CD4-positive, alpha-beta T cell treated with Interleukin-4 for 1 hour (primary cell): ENCODE measurements around the gene MOGAT2.

ENCODE experiments used
- DNase-seq, 2 donors: peaks; one replicate each; pipeline ENCODE4 v3.0.0-alpha.2; 2020 to 2022

The MOGAT2 gene

DNA sequence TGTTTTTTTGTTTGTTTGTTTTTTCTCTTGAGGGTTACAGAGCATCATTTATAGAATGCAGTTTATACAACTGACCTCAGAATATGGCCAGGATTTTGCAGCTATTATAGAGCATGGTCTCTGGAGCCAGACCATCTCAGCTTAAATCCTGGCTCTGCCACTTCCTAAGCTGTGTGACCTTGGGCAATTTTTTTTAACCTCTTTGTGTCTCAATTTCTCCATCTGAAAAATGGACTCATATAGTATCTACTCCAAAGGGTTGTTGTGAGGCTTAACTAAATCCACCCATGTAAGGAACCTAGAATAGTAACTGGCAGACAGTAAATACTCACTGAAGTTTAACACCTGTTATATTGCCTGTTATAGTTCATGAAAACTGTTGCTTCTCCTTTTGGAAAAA lies 42.6 kb downstream of the MOGAT2 start:
- no peak for DNase-seq

DNA sequence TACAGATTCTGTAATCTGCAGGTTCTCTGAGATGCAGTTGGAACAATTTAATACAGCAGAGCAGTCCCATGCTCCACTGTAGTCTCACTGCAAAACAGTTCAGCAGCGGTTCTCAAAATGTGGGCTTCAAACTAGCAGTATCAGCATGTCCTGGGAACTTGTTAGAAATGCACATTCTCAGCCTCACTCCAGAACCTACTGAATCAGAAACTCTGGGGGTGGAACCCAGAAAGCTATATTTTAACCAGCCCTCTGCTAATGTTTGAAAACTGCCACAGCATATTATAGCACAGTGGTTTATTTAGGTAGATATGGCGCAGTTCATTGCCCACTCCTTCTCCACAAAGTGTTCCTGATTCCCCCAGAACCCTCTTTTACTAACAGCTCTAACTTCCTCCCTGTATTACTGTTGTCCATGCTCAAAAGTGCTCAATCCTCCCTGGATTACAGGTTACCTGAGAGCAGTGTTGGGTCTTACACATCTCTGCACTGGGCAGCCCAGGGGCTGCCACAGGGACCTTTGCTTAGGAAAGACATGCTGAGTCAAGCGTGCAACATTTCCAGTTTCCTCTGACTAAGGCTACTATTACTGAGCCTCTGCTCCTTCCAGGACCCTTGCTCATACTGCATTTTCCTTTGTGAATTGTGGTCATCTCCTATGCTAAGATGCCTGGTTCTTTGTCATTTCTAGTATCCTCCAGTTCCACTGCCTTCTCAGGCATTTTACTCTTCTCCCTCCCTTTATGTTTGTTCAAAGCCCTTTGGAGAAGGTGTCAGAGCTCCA lies 43.3 kb downstream of the MOGAT2 start:
- no peak for DNase-seq

DNA sequence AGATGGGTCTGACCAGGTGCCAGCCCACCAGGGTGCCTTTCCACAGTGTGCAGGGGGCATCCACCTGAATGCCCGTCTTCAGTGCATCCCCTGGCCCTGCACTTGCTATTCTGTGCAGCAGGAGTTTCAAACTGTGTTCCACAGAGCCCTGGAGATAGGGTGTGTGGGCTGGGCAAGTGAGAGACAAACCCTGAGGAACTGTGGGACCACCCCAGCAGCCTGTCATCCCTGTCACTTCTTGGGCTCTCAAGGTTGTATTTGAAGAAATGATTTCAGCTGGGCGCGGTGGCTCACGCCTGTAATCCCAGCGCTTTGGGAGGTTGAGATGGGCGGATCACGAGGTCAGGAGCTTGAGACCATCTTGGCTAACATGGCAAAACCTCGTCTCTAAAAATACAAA lies 44.5 kb downstream of the MOGAT2 start:
- DNase-seq, result no peak

DNA sequence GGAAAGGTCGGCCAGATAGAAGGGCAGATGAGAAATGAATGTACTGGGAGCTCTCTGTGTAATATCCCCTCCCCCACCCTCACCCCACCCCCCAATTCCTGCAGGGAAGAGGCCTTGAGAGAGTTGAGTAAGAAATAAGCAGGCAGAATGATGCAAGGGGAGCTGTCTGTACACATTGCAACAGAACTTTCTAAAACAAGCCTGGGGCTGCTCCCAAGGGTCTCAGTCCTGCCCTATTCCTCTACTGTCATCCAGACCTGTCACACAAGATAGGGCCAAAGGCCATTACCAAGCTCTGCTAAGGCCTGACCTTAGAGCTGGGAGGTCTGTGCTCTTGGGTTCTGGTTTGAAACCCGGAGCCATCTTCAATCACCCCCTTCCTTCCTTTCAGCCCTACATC lies 45.2 kb downstream of the MOGAT2 start:
- no peak for DNase-seq

DNA sequence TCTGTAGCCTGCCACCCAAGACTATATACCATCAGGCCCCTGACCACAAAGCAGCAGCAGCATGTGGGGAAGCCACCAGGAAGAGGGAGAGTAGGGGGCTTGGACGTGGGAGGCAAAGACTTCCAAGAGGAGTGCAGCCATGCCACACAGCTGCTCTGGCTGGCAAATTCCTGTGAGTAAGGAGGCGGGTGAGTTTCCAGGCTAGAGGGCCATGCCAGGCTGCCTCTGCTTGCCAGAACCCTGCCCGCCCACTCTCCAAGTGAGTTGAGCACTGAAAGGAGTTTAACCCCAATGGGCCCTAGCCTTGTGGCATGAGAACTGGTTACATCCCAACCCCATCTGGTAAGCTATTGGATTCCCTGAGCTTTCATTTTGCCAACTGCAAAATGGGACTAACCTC lies 46.2 kb downstream of the MOGAT2 start:
- no peak for DNase-seq

DNA sequence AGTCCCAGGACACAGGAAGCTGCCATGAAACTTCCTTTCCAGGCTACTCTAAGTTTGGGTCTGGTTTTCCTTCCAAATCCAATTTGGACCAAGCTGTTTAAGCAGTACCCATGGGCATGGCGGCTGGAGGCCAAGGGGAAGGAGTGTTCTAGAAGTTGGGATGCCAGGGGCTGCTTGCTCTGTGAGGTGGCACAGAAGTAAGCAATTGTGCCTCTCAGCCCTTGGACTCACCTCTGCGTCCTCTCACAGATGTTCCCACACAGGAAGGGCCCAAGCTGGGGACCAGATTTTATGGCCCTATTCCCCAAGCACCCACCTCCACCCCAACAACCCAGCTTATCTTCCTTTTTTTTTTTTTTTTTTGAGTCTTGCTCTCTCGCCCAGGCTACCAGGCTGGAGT lies 47.5 kb downstream of the MOGAT2 start:
- DNase-seq, result no peak

DNA sequence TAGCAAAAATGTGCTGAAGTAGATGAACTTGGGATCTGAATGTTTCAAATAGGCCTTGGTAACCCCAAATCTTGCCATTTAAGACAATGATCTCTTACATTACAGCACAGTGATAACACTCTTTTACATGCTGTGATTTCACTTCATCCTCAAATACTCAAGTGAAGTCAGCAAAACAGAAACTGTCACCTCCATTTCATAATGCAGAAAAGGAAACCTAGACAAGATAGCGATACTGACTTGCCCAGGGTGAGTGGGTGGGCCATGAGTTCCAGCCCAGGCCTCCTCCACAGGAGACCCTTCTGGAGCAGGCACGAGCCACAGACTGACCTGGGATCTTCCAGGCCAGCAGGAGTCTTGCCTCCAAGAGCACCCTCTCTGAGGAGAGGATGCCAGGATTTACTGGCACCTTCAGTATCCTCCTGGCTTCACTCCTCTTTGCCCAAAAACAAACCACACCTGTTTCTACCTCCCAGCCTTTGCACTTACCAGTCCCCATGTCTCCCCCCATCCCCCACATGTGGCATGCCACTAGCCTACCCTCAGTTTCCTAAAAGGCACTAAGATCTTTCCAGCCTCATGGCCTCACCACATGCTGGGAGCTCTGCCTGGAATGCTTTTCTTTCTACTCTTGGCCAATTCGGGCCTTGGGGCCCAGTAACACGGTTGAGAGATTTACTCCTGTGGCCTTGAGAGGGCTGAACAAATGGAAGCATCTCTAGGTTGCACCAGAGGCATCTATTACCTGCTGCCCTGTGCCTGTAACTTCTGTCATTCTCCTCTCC lies 49.0 kb downstream of the MOGAT2 start:
- no peak for DNase-seq

DNA sequence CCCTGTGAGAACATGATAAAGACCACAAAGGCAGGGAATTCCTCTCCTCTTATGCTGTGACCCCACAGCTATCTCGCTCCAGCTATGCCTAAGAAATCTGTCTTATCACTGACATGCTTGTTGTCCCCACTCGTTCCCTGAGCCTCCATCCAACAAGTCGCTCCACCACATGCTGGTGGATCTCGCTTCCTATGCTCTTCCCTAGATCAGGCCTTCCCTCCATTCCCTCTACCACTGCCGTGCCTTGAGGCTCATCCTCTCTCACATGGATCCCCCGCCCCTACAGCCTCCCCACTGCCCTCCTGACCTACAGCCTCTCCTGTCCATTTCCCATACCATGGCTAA lies 49.6 kb downstream of the MOGAT2 start:
- no peak for DNase-seq

DNA sequence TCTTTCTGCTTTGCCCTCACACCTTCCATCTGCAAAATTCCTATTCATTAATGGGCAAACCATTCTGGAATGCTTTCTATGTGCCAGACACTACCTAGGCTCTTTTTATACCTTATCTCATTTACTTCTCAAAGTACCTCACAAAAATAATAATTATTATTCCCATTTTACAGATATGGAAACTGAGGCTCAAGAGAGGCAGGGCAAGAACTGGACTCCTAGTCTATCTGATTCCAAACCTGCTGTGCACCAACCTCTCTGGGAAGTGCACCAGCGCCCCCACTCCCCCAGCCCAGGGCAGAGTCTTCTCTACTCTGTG lies 50.1 kb downstream of the MOGAT2 start:
- no peak for DNase-seq

DNA sequence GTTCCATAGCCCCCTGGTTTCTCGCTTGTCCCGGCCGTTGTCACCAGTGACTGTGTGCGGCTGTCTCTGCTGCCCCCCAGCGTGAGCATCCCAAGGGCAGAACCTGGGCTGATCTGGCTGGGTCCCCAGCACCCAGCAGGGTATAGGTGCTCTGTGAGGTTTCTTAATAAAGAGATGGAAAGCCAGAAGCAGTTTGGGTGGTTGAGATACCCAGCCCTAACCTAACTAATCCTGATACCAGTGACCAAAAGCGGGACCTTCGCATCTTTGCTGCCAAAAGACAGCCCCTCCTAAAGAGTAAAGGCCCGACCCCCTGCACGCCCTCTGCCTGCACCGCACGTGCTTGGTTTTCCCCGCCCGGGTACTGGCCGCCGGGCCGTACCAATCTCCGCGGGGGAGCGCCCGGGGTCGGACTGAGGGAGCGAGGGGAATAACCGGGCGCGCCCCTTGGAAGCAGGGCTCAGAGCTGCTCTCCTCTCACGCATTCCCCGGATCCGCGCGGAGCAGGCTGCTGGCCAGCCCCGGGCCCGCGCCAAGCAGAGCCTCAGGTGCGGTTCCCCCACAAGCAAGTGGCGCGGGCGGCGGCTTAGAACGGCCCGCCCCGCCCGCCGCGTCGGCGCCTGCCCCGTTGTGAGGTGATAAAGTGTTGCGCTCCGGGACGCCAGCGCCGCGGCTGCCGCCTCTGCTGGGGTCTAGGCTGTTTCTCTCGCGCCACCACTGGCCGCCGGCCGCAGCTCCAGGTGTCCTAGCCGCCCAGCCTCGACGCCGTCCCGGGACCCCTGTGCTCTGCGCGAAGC lies 50.7 kb downstream of the MOGAT2 start, which contains the start of gene DGAT2:
Gene DGAT2 (plus strand): TSS at position 667 of the 797 bp plus-strand sequence. CDS start 214 bp downstream, outside the sequence.
- DNase-seq, result peak; percentile 71 to 75

DNA sequence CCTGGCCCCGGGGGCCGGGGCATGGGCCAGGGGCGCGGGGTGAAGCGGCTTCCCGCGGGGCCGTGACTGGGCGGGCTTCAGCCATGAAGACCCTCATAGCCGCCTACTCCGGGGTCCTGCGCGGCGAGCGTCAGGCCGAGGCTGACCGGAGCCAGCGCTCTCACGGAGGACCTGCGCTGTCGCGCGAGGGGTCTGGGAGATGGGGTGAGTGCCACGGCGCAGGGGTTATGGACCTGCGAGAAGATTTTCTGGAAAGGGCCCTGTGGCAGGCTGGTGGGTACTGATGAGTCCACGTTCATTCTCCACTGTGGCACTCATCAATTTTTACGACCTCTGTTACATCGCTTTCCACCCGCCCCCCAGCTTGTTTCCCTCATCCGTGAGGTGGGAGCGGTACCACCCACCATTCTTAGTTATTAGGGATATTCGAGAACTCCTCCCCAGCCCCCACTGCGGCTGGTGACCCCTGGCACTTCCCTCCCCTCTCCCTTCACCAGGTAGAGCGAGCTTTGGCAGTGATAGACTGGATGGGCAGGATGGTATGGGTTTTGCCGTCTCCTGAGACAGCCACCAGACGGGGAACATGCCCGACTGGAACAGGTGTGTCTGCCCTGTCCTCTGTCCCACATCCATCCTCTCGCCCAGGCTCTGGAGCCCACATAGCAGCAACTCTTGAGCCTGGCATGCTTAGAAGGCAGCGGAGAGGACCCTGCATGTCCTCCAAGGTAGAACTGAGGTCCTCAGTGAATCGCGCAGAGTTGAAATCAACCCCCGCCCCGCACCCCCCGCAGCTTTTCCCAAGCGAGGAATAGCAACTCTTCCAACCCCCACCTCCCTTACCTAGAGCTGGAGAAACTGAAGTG lies 51.5 kb downstream of the MOGAT2 start:
- no peak for DNase-seq

DNA sequence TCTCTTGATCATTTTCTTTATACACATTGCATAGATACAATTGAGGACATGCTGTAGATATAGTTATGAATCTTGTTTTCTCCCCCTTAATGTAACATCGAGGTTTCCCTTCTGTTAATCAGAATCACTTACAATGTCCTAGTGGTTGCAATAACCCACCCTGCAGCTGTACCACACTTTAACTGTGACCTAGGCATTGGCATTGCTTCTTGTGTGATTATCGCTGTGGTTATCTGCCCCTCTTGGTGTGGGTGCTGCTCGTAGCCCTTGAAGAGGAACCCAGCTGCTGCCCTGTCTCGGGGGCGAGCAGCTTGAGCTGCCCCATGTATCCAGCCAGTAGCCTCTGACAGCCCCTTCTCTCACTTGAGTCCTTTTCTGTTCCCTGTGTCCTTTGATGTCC lies 52.5 kb downstream of the MOGAT2 start:
- DNase-seq, result no peak

DNA sequence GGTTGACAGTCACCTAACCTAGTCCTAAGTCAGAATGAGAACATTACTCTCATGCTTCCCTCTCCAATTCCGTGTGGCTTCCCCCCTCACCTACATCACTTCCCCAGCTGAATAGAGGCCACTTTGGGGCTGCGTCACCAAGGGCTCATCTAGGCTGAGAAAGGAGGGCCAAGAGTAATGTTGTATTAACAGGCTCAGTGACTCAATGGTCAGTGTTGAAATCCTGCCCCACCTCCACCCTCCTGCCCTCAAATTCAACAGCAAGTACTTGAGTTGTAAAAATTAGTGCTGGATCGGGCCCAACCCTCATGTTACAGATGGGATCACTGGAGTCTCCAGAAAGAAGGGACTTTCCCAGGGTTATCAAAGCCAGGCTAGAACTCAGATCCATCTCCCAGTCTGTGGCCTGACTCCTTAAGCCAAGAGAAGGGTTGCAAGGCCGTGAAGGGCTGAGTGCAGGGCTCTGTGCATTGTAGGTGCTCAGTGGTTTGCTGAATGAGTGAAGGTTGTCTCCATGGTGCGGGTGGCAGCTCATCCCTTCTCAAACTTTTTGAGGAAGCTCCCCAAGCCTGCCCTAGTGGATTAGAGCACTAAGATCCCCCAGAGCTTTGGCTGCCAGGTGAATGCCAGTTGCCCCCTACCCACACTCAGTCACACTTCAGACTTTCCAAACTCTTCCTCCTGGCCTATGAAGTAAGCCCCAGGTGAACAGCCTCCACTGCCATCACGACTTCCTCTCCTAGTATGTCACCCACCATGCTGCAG lies 54.2 kb downstream of the MOGAT2 start:
- peak in 1 of 2 donors; percentile 77 for DNase-seq

DNA sequence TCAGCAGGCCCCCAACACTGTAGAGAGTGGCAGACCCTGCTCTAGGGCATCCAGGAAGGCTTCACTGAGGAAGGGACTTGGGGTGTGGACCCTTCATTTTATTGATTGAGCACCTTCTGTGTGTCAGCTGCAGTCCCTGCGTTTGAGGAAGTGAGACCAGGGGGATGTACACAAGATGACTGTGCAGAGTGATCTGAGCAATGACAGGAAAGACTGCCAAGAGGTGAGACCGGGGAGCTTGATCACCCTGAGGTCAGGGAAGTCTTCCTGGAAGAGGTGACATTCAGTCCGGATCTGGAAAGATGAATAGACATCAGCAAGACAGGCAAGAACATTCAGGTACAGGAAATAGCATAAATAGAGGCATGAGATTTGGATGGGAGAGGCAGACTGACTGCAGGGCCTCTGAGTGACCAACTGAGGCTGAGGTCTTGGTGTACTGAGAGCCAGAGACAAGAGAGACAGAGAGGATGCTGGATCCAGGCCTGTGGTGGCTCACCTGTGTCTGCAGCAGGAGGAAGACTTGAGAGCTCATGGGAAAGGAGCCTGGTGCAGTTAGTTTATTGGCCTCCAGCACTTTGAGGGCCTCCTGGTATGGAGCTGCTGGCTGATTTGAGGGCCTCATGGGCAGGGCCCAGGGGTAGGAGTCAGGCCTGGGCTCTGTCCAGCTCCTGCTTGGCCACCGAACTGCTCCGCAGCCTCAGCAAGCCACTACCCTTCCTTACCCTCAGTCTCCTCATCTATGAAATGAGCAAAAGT lies 56.1 kb downstream of the MOGAT2 start:
- peak in 1 of 2 donors; percentile 75 for DNase-seq

DNA sequence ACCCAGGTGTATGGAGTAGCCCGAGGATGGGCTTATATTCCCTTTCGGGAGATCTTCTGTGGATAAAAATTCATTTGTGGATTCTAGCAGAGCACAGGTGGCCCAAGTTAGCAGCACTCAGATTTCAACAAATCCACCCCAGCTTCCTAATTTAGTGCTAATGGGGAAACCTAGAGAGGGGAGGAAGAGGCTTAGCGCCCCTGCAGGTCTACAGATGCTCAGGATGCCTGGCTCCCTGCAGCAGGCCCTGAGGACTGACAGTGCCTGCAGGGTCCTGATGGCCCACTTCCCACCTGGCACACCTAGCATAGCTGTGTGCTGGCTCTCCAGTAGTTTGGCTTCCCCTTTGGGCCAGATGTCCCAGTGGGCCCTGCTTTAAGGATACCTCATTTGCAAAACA lies 57.4 kb downstream of the MOGAT2 start:
- DNase-seq, result no peak

DNA sequence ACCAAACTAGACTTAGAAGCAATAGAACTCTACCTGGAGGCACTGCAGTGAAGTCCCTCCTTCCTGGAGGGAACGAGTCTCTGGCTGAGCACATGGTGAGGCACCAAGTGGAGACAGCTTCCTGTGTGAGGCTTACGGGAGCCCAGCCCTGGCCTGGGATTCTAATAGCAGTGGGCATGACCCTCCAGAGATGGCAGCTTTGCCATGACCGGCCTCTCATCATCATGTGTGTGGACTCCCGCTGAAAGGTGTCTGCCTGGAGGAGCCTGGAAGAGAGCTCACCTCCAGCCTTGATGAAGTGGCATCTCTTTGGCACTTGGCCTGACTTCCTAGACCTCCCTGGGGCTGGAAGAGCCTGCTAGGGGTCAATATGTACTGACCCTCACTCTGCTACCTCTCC lies 58.9 kb downstream of the MOGAT2 start:
- no peak for DNase-seq

DNA sequence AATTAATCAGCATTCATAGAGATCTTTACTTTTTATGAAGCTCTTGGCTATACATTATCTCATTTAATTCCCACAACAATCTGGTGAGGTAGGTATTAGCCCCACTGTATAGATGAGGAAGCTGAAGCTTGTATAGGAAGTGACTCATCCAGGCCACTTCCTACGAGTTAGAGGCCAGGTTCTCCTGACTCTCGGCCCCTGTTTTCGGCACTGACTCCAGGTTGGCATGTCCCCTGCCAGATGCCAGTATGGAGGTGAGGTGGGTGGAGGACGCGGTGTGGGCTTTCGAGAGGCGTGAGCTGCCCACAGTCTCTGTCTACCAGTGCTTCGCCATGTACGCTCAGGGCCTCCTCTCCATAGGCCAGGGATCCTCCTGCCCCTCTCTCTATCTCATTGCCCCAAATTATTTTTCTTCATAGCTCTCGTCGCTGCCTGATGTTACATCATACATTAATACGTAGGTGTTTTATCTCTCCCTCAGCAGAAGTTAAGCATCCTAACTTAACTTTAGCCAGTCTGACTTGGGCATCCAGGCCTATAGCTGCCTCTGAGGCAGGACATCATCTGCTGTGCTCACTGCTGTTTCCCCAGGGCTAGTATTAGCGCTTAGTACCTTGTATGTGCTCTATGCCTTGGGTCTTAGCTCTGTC lies 59.9 kb downstream of the MOGAT2 start:
- DNase-seq, result peak in 1 of 2 donors; percentile 47

DNA sequence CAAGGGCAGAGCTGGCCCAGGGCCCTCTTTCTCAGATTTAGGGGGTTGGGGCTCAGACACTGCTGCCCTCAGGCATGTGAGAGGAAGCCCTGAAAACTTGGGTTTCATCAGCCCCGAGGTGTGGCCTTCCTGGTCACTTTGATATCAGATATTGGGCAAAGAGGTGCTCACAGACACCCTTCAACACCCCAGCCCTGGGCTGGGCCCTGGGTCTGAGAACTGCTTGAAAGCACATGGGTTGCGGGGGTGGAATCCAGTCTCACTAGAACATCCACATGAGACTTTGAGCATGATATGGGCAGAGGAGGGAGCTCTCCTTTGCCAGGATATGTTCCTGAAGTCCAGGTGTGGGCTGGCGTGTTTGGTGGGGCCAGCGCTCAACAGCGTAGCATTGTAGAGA lies 61.3 kb downstream of the MOGAT2 start:
- DNase-seq, result no peak

DNA sequence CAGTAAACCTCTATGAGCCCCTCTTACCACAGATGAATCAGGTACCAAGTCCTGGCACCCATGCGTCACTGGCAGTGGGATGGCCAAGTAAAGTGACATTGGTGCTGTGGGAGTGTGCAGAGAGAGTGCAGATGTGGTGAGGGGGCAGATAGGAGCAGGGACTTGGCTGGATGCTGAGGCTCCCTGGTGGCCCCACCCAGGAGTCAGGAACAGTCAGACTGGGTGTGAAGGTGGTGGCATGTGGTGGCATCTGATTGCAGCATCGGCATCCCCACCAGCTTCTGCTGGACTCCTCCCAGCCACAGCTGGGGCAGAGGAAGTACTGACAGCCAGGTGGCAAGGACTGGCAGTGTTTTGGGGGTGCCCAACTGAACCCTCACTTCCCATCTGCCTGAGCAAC lies 62.3 kb downstream of the MOGAT2 start:
- peak in 1 of 2 donors; percentile 20 for DNase-seq

DNA sequence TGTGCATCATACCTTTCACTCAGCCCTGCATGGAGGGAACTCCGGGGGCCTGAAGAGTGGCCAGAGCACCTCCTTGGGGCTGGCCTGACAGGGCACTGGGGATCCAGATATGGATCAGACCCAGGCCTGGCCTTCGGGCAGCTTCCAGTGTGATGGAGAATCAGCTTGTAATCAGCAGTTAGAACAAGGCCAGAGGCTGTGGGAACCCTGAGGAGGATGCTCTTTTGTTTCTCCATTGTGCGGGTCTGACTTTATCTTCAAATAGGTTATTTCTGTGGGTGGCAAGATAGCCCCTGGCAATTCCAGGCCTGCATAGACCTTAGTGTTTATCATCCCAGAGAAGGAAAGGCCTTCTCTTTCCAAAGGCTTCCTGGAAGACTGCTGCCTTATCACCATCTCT lies 63.2 kb downstream of the MOGAT2 start:
- DNase-seq, result no peak

DNA sequence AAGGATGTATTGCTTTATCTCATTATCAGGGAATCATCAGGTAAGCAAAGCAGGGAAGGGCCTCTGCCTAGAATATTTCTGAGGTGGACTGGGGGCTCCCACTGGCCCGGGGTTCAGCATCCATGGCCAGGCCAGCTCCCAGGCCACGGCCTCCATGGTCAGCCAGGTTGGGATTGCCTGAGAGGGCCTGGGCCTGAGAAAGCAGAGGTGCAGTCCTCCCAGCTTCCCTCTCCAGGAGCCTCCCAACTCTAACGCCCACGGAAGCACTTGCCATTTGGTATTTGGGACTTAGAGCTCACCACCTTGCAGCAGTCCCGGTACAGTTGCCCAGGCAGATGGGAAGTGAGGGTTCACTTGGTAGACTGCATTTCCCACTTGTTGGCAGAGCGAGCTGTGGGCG lies 63.7 kb downstream of the MOGAT2 start:
- no peak for DNase-seq
